SK-N-SH (cell line): Measurements from ENCODE around the gene CHD2. TPM values are rescaled to one million over a fixed set of nuclear protein-coding genes. Genes with fewer than 3 reads are reported as not detected.

Experiments used
- CTCF ChIA-PET: fragments of 300-600, 350-600 bp; formaldehyde crosslinking; extraction: SDS; loops from one replicate; lab custom pipeline; 2021; lab: Yijun Ruan, JAX
- POLR2A ChIA-PET: fragments of 350-600 bp; sonication (Branson Sonifier 250); formaldehyde crosslinking; extraction: SDS; loops from one replicate; lab custom pipeline; 2020; ENCODE audit warnings: antibody characterized with exemption, inconsistent platforms; lab: Yijun Ruan, JAX
- DNase-seq: peaks from one replicate; pipeline ENCODE4 v3.0.0; 2012
- H2AFZ ChIP-seq: fragments of 200-600 bp; sonication (generic); 2 replicates; pipeline ENCODE4 v1.8.1; 2016; ENCODE audit warnings: antibody characterized with exemption, mild to moderate bottlenecking, low read depth
- H3F3A ChIP-seq: fragments of 200-600 bp; sonication (generic); replicated peaks from 2 replicates; pipeline ENCODE3; 2016; ENCODE audit warnings: antibody characterized with exemption, mild to moderate bottlenecking; ENCODE audit not compliant: insufficient read depth
- H3K27ac ChIP-seq, 2 experiments: fragments of 200-500 bp in 1 of 2; fragments of 200-600 bp in 1 of 2; sonication (Bioruptor generic) in 1 of 2; sonication (generic), shearing (Covaris generic) in 1 of 2; 2 replicates each; pipeline versions ENCODE4 v1.5.1 to v1.6.1; 2014 to 2016; ENCODE audit warnings: low read depth in 2 of 2, inconsistent platforms in 1 of 2, low read length in 1 of 2, mild to moderate bottlenecking in 1 of 2, mixed read lengths in 1 of 2
- H3K27me3 ChIP-seq: fragments of 200-600 bp; sonication (generic), shearing (Covaris generic); 2 replicates; pipeline ENCODE4 v1.6.1; 2016; ENCODE audit warnings: mixed run types; ENCODE audit not compliant: insufficient read depth
- H3K36me3 ChIP-seq, 2 experiments: fragments of 200-500 bp in 1 of 2; fragments of 200-600 bp in 1 of 2; sonication (Bioruptor generic) in 1 of 2; sonication (generic) in 1 of 2; replicated peaks in 1 of 2; 2 replicates each; pipeline versions ENCODE3 to v1.5.1; 2014 to 2016; ENCODE audit warnings: low read length in 1 of 2, mild to moderate bottlenecking in 1 of 2; ENCODE audit not compliant: insufficient read depth in 2 of 2, control insufficient read depth in 1 of 2
- H3K4me1 ChIP-seq, 2 experiments: fragments of 200-500 bp in 1 of 2; fragments of 200-600 bp in 1 of 2; sonication (Bioruptor generic) in 1 of 2; sonication (generic), shearing (Covaris generic) in 1 of 2; 2 replicates each; pipeline versions ENCODE4 v1.5.1 to v1.6.1; 2014 to 2016; ENCODE audit warnings: low read depth in 1 of 2, low read length in 1 of 2, mixed run types in 1 of 2; ENCODE audit not compliant: insufficient read depth in 2 of 2, control insufficient read depth in 1 of 2
- H3K4me2 ChIP-seq: fragments of 200-600 bp; sonication (generic), shearing (Covaris generic); 2 replicates; pipeline ENCODE4 v1.6.1; 2017; ENCODE audit warnings: mixed run types
- H3K4me3 ChIP-seq, 2 experiments: fragments of 200-500 bp in 1 of 2; fragments of 200-600 bp in 1 of 2; sonication (Bioruptor generic) in 1 of 2; sonication (generic), shearing (Covaris generic) in 1 of 2; 2 replicates each; pipeline versions ENCODE4 v1.5.1 to v1.8.1; 2014 to 2016; ENCODE audit warnings: low read depth in 2 of 2, inconsistent platforms in 1 of 2, low read length in 1 of 2, mild to moderate bottlenecking in 1 of 2, mixed read lengths in 1 of 2, moderate library complexity in 1 of 2
- H3K79me2 ChIP-seq: fragments of 200-600 bp; sonication (generic); 2 replicates; pipeline ENCODE4 v1.8.1; 2017; ENCODE audit warnings: mild to moderate bottlenecking; ENCODE audit not compliant: insufficient read depth
- H3K9ac ChIP-seq: fragments of 200-600 bp; sonication (generic); 2 replicates; pipeline ENCODE4 v1.6.1; 2017; ENCODE audit warnings: mixed run types
- H3K9me2 ChIP-seq: fragments of 200-600 bp; sonication (generic); 2 replicates; pipeline ENCODE4 v1.6.1; 2017; ENCODE audit warnings: mixed run types
- H3K9me3 ChIP-seq: fragments of 200-600 bp; sonication (generic); 2 replicates; pipeline ENCODE4 v1.6.1; 2017; ENCODE audit warnings: mixed run types, mild to moderate bottlenecking, moderate library complexity
- H4K20me1 ChIP-seq: fragments of 200-600 bp; sonication (generic); 2 replicates; pipeline ENCODE4 v1.6.1; 2017; ENCODE audit warnings: mild to moderate bottlenecking, mixed run types; ENCODE audit not compliant: insufficient read depth
- CHD2 ChIP-seq: fragments of 150-350 bp; IDR thresholded peaks from 2 replicates; pipeline ENCODE4 v1.6.1; 2018; ENCODE audit warnings: low read length; ENCODE audit not compliant: partially characterized antibody
- EZH2phosphoT487 ChIP-seq: fragments of 200-600 bp; sonication (generic); IDR thresholded peaks from 2 replicates; pipeline ENCODE4 v1.6.1; 2017; ENCODE audit warnings: low read depth, mixed run types, mild to moderate bottlenecking, antibody characterized with exemption, moderate library complexity, borderline replicate concordance
- JUND ChIP-seq: IDR thresholded peaks from 2 replicates; pipeline ENCODE4 v1.4.0; 2012
- MAX ChIP-seq: IDR thresholded peaks from 2 replicates; pipeline ENCODE4 v1.4.0; 2012; ENCODE audit warnings: low read depth
- MEF2A ChIP-seq: IDR thresholded peaks from 2 replicates; pipeline ENCODE4 v1.4.0; 2012; ENCODE audit warnings: low read depth, borderline replicate concordance
- MXI1 ChIP-seq: IDR thresholded peaks from 2 replicates; pipeline ENCODE4 v1.6.1; 2012; ENCODE audit warnings: mild to moderate bottlenecking, low read depth, low read length, improper control_type of control experiment
- NFIC ChIP-seq: IDR thresholded peaks from 2 replicates; pipeline ENCODE4 v1.4.0; 2012; ENCODE audit warnings: borderline replicate concordance
- POLR2AphosphoS5 ChIP-seq: IDR thresholded peaks from 2 replicates; pipeline ENCODE4 v1.6.1; 2012; ENCODE audit warnings: low read depth, low read length
- RCOR1 ChIP-seq: fragments of 150-350 bp; IDR thresholded peaks from 2 replicates; pipeline ENCODE4 v1.6.1; 2017; ENCODE audit warnings: antibody characterized with exemption, low read length
- SIN3A ChIP-seq: IDR thresholded peaks from 2 replicates; pipeline ENCODE4 v1.6.1; 2012; ENCODE audit warnings: low read depth, mild to moderate bottlenecking, low read length, moderate library complexity, borderline replicate concordance
- SMC3 ChIP-seq: IDR thresholded peaks from 2 replicates; pipeline ENCODE4 v1.6.1; 2012; ENCODE audit warnings: low read depth, low read length, improper control_type of control experiment
- TAF1 ChIP-seq: IDR thresholded peaks from 2 replicates; pipeline ENCODE4 v1.6.1; 2012; ENCODE audit warnings: low read depth, mild to moderate bottlenecking, low read length, moderate library complexity, borderline replicate concordance
- TCF12 ChIP-seq: IDR thresholded peaks from 2 replicates; pipeline ENCODE4 v1.4.0; 2012
- TEAD4 ChIP-seq: IDR thresholded peaks from 2 replicates; pipeline ENCODE4 v1.4.0; 2012; ENCODE audit warnings: mild to moderate bottlenecking, borderline replicate concordance; ENCODE audit not compliant: insufficient read depth
- USF1 ChIP-seq: IDR thresholded peaks from 2 replicates; pipeline ENCODE4 v1.4.0; 2012; ENCODE audit warnings: low read depth, borderline replicate concordance
- USF2 ChIP-seq: fragments of 150-350 bp; IDR thresholded peaks from 2 replicates; pipeline ENCODE4 v1.6.1; 2017; ENCODE audit warnings: antibody characterized with exemption, low read length, low read depth, borderline replicate concordance
- WGBS: methylation state at CpG from one replicate; pipeline ENCODE4 v1.1.6; 2017; ENCODE audit warnings: low lambda C conversion rate; 5-methylcytosine and 5-hydroxymethylcytosine counted together
- polyA plus RNA-seq, 3 experiments: library from polyadenylated mRNA; depleted of rRNA; stranded (reverse); fragments of >200 nt; gene quantifications; 2 replicates each; pipeline ENCODE4 v1.2.3, GENCODE V29; 2012
- TF ChIP-seq, protein P1 (sequence below): fragments of 150-350 bp; IDR thresholded peaks from 2 replicates; pipeline ENCODE4 v1.6.1; 2016; ENCODE audit warnings: mild to moderate bottlenecking, low read depth, low read length
- TF ChIP-seq, protein P2 (sequence below): IDR thresholded peaks from 2 replicates; pipeline ENCODE4 v1.4.0; 2012; ENCODE audit warnings: low read depth, borderline replicate concordance
- TF ChIP-seq, protein P3 (sequence below): IDR thresholded peaks from 2 replicates; pipeline ENCODE4 v1.6.1; 2012; ENCODE audit warnings: mild to moderate bottlenecking, low read depth, low read length, moderate library complexity

The CHD2 gene
- polyA plus RNA-seq, 1 of the 3 experiments (the other 2 are of a cell fraction): 25.3 TPM

DNA sequence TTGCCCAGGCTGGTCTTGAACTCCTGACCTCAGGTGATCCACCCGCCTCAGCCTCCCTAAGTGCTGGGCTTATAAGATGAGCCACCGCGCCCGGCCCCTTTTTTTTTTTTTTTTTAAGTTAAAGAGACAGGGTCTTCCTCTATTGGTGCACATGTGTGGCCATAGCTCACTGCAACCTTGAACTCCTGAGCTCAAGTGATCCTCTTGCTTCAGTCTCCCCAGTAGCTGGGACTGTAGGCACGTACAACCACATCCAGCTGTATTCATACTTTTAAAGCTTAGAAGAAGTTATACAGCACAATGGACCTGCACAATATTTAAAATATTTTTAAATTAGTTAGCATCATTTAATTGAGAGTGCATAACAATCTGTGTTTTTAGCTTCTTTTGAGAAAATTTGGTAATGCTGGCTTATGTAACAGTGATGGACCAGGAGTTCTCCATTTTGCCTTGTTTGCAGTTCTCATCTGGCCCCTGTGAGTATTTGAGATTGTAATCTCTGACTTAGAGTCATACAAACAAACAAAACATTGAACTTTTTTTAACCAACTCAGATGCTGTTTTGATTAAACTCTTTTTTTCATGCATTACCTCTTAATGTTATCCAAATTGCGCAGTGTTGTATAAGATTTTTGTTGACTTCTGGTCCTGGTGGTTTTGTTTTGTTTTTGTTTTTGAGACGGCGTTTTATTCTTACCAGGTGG lies 33.0 kb downstream of the CHD2 start:
- Histone ChIP-seq H2AFZ (no peak overlapping the region), H3K9ac (no peak overlapping the region), H3K9me2 (no peaks in the 10 kb centered on the region), H3K36me3 (peaks cover 69 to 94% of the 10 kb centered on the region in 2 experiments), H3K27ac (no peak overlapping the region), H3K27me3 (no peaks in the 10 kb centered on the region), H3K79me2 (peaks cover 95% of the 10 kb centered on the region), H3K4me1 (peaks cover 10 to 28% of the 10 kb centered on the region in 2 experiments), H3K4me2 (no peak overlapping the region), H3F3A (peaks cover 45% of the 10 kb centered on the region), H3K4me3 (no peak overlapping the region), H4K20me1 (peaks cover 27% of the 10 kb centered on the region), H3K9me3 (no peaks in the 10 kb centered on the region)
- ChIA-PET CTCF (interaction anchor here (0.9 to 1.3 kb wide), 3 partner anchors 12 to 135 kb away, joined by 3 read pairs; no protein-coding TSS in a partner anchor), POLR2A (no interaction called here)
- 95% methylated on average over 8 of the region's 8 CpGs for WGBS
- DNase-seq: no peak
- TF ChIP-seq TAF1: no peak
- no peak for TF ChIP-seq MXI1
- TF ChIP-seq TCF12: no peak
- TF ChIP-seq, protein P1, sequence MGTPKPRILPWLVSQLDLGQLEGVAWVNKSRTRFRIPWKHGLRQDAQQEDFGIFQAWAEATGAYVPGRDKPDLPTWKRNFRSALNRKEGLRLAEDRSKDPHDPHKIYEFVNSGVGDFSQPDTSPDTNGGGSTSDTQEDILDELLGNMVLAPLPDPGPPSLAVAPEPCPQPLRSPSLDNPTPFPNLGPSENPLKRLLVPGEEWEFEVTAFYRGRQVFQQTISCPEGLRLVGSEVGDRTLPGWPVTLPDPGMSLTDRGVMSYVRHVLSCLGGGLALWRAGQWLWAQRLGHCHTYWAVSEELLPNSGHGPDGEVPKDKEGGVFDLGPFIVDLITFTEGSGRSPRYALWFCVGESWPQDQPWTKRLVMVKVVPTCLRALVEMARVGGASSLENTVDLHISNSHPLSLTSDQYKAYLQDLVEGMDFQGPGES: no peak
- TF ChIP-seq, protein P2, sequence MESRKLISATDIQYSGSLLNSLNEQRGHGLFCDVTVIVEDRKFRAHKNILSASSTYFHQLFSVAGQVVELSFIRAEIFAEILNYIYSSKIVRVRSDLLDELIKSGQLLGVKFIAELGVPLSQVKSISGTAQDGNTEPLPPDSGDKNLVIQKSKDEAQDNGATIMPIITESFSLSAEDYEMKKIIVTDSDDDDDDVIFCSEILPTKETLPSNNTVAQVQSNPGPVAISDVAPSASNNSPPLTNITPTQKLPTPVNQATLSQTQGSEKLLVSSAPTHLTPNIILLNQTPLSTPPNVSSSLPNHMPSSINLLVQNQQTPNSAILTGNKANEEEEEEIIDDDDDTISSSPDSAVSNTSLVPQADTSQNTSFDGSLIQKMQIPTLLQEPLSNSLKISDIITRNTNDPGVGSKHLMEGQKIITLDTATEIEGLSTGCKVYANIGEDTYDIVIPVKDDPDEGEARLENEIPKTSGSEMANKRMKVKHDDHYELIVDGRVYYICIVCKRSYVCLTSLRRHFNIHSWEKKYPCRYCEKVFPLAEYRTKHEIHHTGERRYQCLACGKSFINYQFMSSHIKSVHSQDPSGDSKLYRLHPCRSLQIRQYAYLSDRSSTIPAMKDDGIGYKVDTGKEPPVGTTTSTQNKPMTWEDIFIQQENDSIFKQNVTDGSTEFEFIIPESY: no peak
- TF ChIP-seq CHD2: no peak
- no peak for TF ChIP-seq SMC3
- TF ChIP-seq USF2: no peak
- TF ChIP-seq MAX: no peak
- TF ChIP-seq TEAD4: no peak
- no peak for TF ChIP-seq JUND
- TF ChIP-seq NFIC: no peak
- TF ChIP-seq, protein P3, sequence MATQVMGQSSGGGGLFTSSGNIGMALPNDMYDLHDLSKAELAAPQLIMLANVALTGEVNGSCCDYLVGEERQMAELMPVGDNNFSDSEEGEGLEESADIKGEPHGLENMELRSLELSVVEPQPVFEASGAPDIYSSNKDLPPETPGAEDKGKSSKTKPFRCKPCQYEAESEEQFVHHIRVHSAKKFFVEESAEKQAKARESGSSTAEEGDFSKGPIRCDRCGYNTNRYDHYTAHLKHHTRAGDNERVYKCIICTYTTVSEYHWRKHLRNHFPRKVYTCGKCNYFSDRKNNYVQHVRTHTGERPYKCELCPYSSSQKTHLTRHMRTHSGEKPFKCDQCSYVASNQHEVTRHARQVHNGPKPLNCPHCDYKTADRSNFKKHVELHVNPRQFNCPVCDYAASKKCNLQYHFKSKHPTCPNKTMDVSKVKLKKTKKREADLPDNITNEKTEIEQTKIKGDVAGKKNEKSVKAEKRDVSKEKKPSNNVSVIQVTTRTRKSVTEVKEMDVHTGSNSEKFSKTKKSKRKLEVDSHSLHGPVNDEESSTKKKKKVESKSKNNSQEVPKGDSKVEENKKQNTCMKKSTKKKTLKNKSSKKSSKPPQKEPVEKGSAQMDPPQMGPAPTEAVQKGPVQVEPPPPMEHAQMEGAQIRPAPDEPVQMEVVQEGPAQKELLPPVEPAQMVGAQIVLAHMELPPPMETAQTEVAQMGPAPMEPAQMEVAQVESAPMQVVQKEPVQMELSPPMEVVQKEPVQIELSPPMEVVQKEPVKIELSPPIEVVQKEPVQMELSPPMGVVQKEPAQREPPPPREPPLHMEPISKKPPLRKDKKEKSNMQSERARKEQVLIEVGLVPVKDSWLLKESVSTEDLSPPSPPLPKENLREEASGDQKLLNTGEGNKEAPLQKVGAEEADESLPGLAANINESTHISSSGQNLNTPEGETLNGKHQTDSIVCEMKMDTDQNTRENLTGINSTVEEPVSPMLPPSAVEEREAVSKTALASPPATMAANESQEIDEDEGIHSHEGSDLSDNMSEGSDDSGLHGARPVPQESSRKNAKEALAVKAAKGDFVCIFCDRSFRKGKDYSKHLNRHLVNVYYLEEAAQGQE: no peak
- no peak for TF ChIP-seq RCOR1
- TF ChIP-seq USF1: no peak
- no peak for TF ChIP-seq SIN3A
- TF ChIP-seq EZH2phosphoT487: no peak
- no peak for TF ChIP-seq POLR2AphosphoS5
- TF ChIP-seq MEF2A: no peak
